ENCODE results near the gene ADIRF. TPM values are rescaled to one million over a fixed set of nuclear protein-coding genes. Genes with fewer than 3 reads are reported as not detected.

Gene ADIRF
- total RNA-seq, 1 donor from 2014 or later: not detected

GRCh38 chr10:86960003-86960862, 8.0 kb upstream of the ADIRF start:
- intact Hi-C loops (cut with micrococcal nuclease): loop anchor here (1.0 kb wide), 1 partner anchor 21 kb away; no protein-coding TSS in a partner anchor

GRCh38 chr10:86960863-86961434, 7.3 kb upstream of the ADIRF start:
- intact Hi-C loops (cut with micrococcal nuclease): loop anchor here (1.0 kb wide), 1 partner anchor 22 kb away; no protein-coding TSS in a partner anchor

- intact Hi-C loops (cut with micrococcal nuclease): no loop called here
Observed at GRCh38 chr10:86961481-86962091, 6.7 kb upstream of the ADIRF start.

- intact Hi-C loops (cut with micrococcal nuclease): no loop called here
Observed at GRCh38 chr10:86962136-86962980, 5.9 kb upstream of the ADIRF start.

- intact Hi-C loops (cut with micrococcal nuclease): no loop called here
Observed at GRCh38 chr10:86962981-86963310, 5.3 kb upstream of the ADIRF start.

- intact Hi-C loops (cut with micrococcal nuclease): no loop called here
Observed at GRCh38 chr10:86963341-86963919, 4.9 kb upstream of the ADIRF start.

GRCh38 chr10:86964061-86964846, 4.0 kb upstream of the ADIRF start:
- intact Hi-C loops (cut with micrococcal nuclease): no loop called here

- intact Hi-C loops (cut with micrococcal nuclease): no loop called here
Observed at GRCh38 chr10:86964847-86965190, 3.5 kb upstream of the ADIRF start.

GRCh38 chr10:86965986-86966654, 2.2 kb upstream of the ADIRF start:
- intact Hi-C loops (cut with micrococcal nuclease): loop anchor here (1.0 to 2.0 kb wide), 3 partner anchors 15 to 278 kb away; no protein-coding TSS in a partner anchor

- intact Hi-C loops (cut with micrococcal nuclease): loop anchor here (2.0 kb wide), 1 partner anchor 17 kb away; no protein-coding TSS in a partner anchor
Observed at GRCh38 chr10:86967481-86967941, 771 bp upstream of the ADIRF start.

GRCh38 chr10:86968994-86969355, 693 bp downstream of the ADIRF start:
- intact Hi-C loops (cut with micrococcal nuclease): no loop called here

GRCh38 chr10:86969421-86970041, 1.2 kb downstream of the ADIRF start:
- intact Hi-C loops (cut with micrococcal nuclease): loop anchor here (2.0 kb wide), 1 partner anchor 213 kb away; the partner anchor contains the start of gene BMPR1A

GRCh38 chr10:86970162-86970981, 2.1 kb downstream of the ADIRF start:
- intact Hi-C loops (cut with micrococcal nuclease): loop anchor here (2.0 kb wide), 1 partner anchor 214 kb away; the partner anchor contains the start of gene BMPR1A

GRCh38 chr10:86970982-86971231, 2.6 kb downstream of the ADIRF start:
- intact Hi-C loops (cut with micrococcal nuclease): loop anchor here (1.0 to 2.0 kb wide), 4 partner anchors 32 to 260 kb away; partner anchors contain the start of genes BMPR1A and SHLD2

GRCh38 chr10:86971232-86971991, 3.1 kb downstream of the ADIRF start:
- intact Hi-C loops (cut with micrococcal nuclease): loop anchor here (1.0 to 2.0 kb wide), 4 partner anchors 32 to 260 kb away; partner anchors contain the start of genes BMPR1A and SHLD2

GRCh38 chr10:86972613-86973380, 4.5 kb downstream of the ADIRF start:
- intact Hi-C loops (cut with micrococcal nuclease): no loop called here

GRCh38 chr10:86974484-86974883, 6.2 kb downstream of the ADIRF start:
- intact Hi-C loops (cut with micrococcal nuclease): no loop called here

All from T-helper 1 cell treated with Interleukin-12 subunit alpha and Interleukin-12 subunit beta and Interleukin-4 antibody, amounts not matched to agents 30 ng/mL and 1 ng/mL, for 36 hours (primary cell).